Measurements from ENCODE around the gene NOB1. TPM values are rescaled to one million over a fixed set of nuclear protein-coding genes. Genes with fewer than 3 reads are reported as not detected.

The NOB1 gene
- total and polyA plus RNA-seq, 4 donors = 6.9 to 19.7 (median 12.5) TPM

DNA sequence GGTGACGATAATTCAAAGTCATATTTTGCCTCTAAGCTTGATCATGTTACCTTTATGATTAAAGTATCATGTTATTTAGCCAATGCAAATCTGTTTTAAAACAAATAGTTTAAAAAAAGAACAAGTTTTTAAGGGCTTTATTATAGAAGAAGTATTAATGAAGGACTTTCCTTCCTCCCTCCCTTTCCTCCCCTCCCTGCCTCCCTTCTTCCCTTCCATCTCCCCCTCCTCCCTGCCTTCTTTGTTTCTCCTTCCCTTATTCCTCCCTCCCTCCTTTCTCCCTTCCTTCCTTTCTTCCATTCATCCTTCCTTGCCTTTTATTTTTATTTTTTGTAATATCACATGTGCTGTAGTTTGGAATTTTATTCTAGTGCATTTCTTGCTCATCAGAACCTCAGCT lies 54.8 kb downstream of the NOB1 start:
- TF ChIP-seq RXRA (IDR thresholded peaks at IDR 0.05) (no peak), YY1 (IDR thresholded peaks at IDR 0.05) (no peak), NR2F2 (IDR thresholded peaks at IDR 0.05) (no peak), JUND (IDR thresholded peaks at IDR 0.05) (no peak)
- TF ChIP-seq, protein P1, sequence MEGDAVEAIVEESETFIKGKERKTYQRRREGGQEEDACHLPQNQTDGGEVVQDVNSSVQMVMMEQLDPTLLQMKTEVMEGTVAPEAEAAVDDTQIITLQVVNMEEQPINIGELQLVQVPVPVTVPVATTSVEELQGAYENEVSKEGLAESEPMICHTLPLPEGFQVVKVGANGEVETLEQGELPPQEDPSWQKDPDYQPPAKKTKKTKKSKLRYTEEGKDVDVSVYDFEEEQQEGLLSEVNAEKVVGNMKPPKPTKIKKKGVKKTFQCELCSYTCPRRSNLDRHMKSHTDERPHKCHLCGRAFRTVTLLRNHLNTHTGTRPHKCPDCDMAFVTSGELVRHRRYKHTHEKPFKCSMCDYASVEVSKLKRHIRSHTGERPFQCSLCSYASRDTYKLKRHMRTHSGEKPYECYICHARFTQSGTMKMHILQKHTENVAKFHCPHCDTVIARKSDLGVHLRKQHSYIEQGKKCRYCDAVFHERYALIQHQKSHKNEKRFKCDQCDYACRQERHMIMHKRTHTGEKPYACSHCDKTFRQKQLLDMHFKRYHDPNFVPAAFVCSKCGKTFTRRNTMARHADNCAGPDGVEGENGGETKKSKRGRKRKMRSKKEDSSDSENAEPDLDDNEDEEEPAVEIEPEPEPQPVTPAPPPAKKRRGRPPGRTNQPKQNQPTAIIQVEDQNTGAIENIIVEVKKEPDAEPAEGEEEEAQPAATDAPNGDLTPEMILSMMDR (IDR thresholded peaks at IDR 0.05; ENCODE audit: low read depth, low read length, missing input control) = no peak
- H3K9ac ChIP-seq (ENCODE audit: low read depth in 1 of 2, low read length in 2 of 2) = no peak overlapping the region
- 97% methylated on average over 1 of the region's 1 CpG for whole genome bisulfite sequencing
- no peaks in the 10 kb centered on the region for H3K4me1 ChIP-seq (ENCODE audit: control insufficient read depth in 4 of 4, insufficient read depth in 4 of 4, low read length in 3 of 4)
- H3K4me3 ChIP-seq (ENCODE audit: low read depth in 1 of 3, low read length in 3 of 3) = no peak overlapping the region
- DNase-seq (ENCODE audit: low spot score) = no peak
- H3K36me3 ChIP-seq (ENCODE audit: control insufficient read depth in 4 of 4, insufficient read depth in 3 of 4, low read depth in 1 of 4, low read length in 3 of 4) = peaks cover 1 to 26% (median 22%) of the 10 kb centered on the region in 4 donors
- no peaks in the 10 kb centered on the region for H3K27me3 ChIP-seq (ENCODE audit: control insufficient read depth in 4 of 4, insufficient read depth in 4 of 4, low read length in 3 of 4)
- H3K9me3 ChIP-seq (ENCODE audit: control insufficient read depth in 4 of 4, low read length in 3 of 4) = no peaks in the 10 kb centered on the region
- no peak overlapping the region for H3K27ac ChIP-seq (ENCODE audit: low read depth in 1 of 2, low read length in 2 of 2)

DNA sequence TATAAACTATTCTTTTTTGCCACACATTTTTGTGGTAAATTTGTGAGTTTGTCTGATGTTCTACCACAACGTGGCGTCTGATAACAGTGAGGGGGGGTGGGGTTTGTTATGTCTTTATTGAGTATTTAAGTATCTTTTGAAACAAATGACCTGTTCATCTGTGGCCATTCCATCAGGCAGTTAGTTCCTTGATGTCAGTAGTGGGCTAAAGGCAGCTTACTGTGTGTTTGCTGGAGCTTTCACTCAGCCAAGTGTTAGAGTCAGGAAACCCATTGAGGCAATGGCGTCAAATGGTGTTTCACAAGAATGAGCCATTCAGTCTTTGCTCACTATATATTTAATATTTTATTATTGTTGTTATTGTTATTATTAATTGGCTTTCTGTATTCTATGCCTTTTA lies 56.3 kb downstream of the NOB1 start:
- 97% methylated on average over 3 of the region's 3 CpGs for WGBS
- no peaks in the 10 kb centered on the region for H3K9me3 ChIP-seq (ENCODE audit: control insufficient read depth in 4 of 4, low read length in 3 of 4)

DNA sequence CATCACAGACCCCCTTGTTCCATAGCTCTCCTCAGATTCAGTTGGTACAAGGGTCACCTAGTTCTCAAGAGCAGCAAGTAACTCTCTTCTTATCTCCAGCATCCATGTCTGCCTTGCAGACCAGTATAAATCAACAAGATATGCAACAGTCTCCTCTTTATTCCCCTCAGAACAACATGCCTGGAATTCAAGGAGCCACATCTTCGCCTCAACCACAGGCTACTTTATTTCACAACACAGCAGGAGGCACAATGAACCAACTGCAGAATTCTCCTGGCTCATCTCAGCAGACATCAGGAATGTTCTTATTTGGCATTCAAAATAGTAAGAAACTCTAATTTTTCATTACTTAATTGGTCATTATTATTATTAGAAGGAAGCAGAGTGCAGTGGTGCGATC lies 60.8 kb downstream of the NOB1 start:
- no peak for DNase-seq (ENCODE audit: low spot score)
- Histone ChIP-seq H3K4me3 (ENCODE audit: low read depth in 1 of 3, low read length in 3 of 3) (no peak overlapping the region), H3K27me3 (ENCODE audit: control insufficient read depth in 4 of 4, insufficient read depth in 4 of 4, low read length in 3 of 4) (no peaks in the 10 kb centered on the region), H3K9ac (ENCODE audit: low read depth in 1 of 2, low read length in 2 of 2) (no peak overlapping the region), H3K4me1 (ENCODE audit: control insufficient read depth in 4 of 4, insufficient read depth in 4 of 4, low read length in 3 of 4) (no peaks in the 10 kb centered on the region), H3K9me3 (ENCODE audit: control insufficient read depth in 4 of 4, low read length in 3 of 4) (no peaks in the 10 kb centered on the region), H3K27ac (ENCODE audit: low read depth in 1 of 2, low read length in 2 of 2) (no peak overlapping the region), H3K36me3 (ENCODE audit: control insufficient read depth in 4 of 4, insufficient read depth in 3 of 4, low read depth in 1 of 4, low read length in 3 of 4) (peaks cover 15 to 69% (median 54%) of the 10 kb centered on the region in 4 donors)
- WGBS = 96% methylated on average over 2 of the region's 2 CpGs
- TF ChIP-seq GABPA (IDR thresholded peaks at IDR 0.05 in 1 of 2, conservative IDR thresholded peaks at IDR 0.05 in 1 of 2) (no peak), HNF4G (IDR thresholded peaks at IDR 0.05) (no peak), TAF1 (conservative IDR thresholded peaks at IDR 0.05) (no peak), JUND (IDR thresholded peaks at IDR 0.05) (no peak), SP1 (IDR thresholded peaks at IDR 0.05) (no peak), FOXA1 (IDR thresholded peaks at IDR 0.05) (no peak), NR2F2 (IDR thresholded peaks at IDR 0.05) (no peak), RAD21 (IDR thresholded peaks at IDR 0.05) (no peak), HNF4A (conservative IDR thresholded peaks at IDR 0.05) (no peak), RXRA (IDR thresholded peaks at IDR 0.05) (no peak)
- TF ChIP-seq, protein P1 (IDR thresholded peaks at IDR 0.05; ENCODE audit: low read depth, low read length, missing input control) = no peak
- TF ChIP-seq, protein P2, sequence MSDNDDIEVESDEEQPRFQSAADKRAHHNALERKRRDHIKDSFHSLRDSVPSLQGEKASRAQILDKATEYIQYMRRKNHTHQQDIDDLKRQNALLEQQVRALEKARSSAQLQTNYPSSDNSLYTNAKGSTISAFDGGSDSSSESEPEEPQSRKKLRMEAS (IDR thresholded peaks at IDR 0.05) = no peak
- TF ChIP-seq, protein P3, sequence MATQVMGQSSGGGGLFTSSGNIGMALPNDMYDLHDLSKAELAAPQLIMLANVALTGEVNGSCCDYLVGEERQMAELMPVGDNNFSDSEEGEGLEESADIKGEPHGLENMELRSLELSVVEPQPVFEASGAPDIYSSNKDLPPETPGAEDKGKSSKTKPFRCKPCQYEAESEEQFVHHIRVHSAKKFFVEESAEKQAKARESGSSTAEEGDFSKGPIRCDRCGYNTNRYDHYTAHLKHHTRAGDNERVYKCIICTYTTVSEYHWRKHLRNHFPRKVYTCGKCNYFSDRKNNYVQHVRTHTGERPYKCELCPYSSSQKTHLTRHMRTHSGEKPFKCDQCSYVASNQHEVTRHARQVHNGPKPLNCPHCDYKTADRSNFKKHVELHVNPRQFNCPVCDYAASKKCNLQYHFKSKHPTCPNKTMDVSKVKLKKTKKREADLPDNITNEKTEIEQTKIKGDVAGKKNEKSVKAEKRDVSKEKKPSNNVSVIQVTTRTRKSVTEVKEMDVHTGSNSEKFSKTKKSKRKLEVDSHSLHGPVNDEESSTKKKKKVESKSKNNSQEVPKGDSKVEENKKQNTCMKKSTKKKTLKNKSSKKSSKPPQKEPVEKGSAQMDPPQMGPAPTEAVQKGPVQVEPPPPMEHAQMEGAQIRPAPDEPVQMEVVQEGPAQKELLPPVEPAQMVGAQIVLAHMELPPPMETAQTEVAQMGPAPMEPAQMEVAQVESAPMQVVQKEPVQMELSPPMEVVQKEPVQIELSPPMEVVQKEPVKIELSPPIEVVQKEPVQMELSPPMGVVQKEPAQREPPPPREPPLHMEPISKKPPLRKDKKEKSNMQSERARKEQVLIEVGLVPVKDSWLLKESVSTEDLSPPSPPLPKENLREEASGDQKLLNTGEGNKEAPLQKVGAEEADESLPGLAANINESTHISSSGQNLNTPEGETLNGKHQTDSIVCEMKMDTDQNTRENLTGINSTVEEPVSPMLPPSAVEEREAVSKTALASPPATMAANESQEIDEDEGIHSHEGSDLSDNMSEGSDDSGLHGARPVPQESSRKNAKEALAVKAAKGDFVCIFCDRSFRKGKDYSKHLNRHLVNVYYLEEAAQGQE (IDR thresholded peaks at IDR 0.05) = no peak

More for the DNA sequence above, 56.3 kb downstream of the NOB1 start:
- Histone ChIP-seq H3K27ac (ENCODE audit: low read depth in 1 of 2, low read length in 2 of 2) (no peak overlapping the region), H3K9ac (ENCODE audit: low read depth in 1 of 2, low read length in 2 of 2) (no peak overlapping the region), H3K4me3 (ENCODE audit: low read depth in 1 of 3, low read length in 3 of 3) (no peak overlapping the region), H3K4me1 (ENCODE audit: control insufficient read depth in 4 of 4, insufficient read depth in 4 of 4, low read length in 3 of 4) (no peaks in the 10 kb centered on the region), H3K27me3 (ENCODE audit: control insufficient read depth in 4 of 4, insufficient read depth in 4 of 4, low read length in 3 of 4) (no peaks in the 10 kb centered on the region), H3K36me3 (ENCODE audit: control insufficient read depth in 4 of 4, insufficient read depth in 3 of 4, low read depth in 1 of 4, low read length in 3 of 4) (peaks cover 2 to 41% (median 32%) of the 10 kb centered on the region in 4 donors)
- no peak for TF ChIP-seq RXRA (IDR thresholded peaks at IDR 0.05)
- TF ChIP-seq, protein P1 (IDR thresholded peaks at IDR 0.05; ENCODE audit: low read depth, low read length, missing input control) = no peak
- TF ChIP-seq FOXA1 (IDR thresholded peaks at IDR 0.05) = no peak
- no peak for DNase-seq (ENCODE audit: low spot score)

All from liver (tissue), 9 donors.